Right lobe of liver (tissue), 4 donors: ENCODE results near the gene BAAT.

ENCODE experiments used
- CTCF ChIP-seq, 4 donors: fragments of 200-600 bp in 3 of 4; fragments of 450-650 bp in 1 of 4; IDR thresholded peaks; one replicate each; pipeline versions ENCODE4 v1.5.1 to v1.8.0; 2016 to 2022; ENCODE audit warnings: antibody characterized with exemption in 4 of 4, mild to moderate bottlenecking in 2 of 4
- POLR2A ChIP-seq: fragments of 450-650 bp; IDR thresholded peaks from one replicate; pipeline ENCODE4 v1.6.1; 2017; ENCODE audit warnings: antibody characterized with exemption, mild to moderate bottlenecking
- donor health status: DM: no; HTN: no; CAD: no.
- donor health status: DM: no; HTN: no; CAD: no.
- donor health status: DM: no; HTN: yes; CAD: no.

GRCh38 chr9:101380295-101380694 lies 4.5 kb downstream of the BAAT start:
- TF ChIP-seq CTCF (IDR thresholded peaks at IDR 0.05) (no peak), POLR2A (no peak)
